AG04449 (cell line): ENCODE data around the gene TEF.

ENCODE experiments used
- CTCF ChIA-PET: fragments of 350-600 bp; formaldehyde crosslinking; extraction: SDS; loops from one replicate; lab custom pipeline; 2021; ENCODE audit warnings: antibody characterized with exemption; lab: Yijun Ruan, JAX
- POLR2A ChIA-PET: fragments of 400-600, 350-600 bp; formaldehyde crosslinking; extraction: SDS; loops from one replicate; lab custom pipeline; 2020; ENCODE audit warnings: antibody characterized with exemption, inconsistent platforms; lab: Yijun Ruan, JAX
- DNase-seq: peaks from one replicate; pipeline ENCODE4 v3.0.0-alpha.2; 2010; ENCODE audit warnings: low read depth, low spot score
- H3K4me3 ChIP-seq: 2 replicates; pipeline ENCODE4 v1.5.1; 2011; ENCODE audit warnings: low read depth, mild to moderate bottlenecking, control low read depth, low read length
- TF ChIP-seq, protein P1 (sequence below): IDR thresholded peaks from one replicate; pipeline ENCODE4 v1.5.1; 2011; ENCODE audit warnings: mild to moderate bottlenecking, moderate library complexity, low read length, control low read depth, inconsistent platforms; ENCODE audit not compliant: insufficient read depth; ENCODE audit errors: missing control alignments

TEF gene

GRCh38 chr22:41364233-41364632, 17.5 kb upstream of the TEF start:
- TF ChIP-seq, protein P1, sequence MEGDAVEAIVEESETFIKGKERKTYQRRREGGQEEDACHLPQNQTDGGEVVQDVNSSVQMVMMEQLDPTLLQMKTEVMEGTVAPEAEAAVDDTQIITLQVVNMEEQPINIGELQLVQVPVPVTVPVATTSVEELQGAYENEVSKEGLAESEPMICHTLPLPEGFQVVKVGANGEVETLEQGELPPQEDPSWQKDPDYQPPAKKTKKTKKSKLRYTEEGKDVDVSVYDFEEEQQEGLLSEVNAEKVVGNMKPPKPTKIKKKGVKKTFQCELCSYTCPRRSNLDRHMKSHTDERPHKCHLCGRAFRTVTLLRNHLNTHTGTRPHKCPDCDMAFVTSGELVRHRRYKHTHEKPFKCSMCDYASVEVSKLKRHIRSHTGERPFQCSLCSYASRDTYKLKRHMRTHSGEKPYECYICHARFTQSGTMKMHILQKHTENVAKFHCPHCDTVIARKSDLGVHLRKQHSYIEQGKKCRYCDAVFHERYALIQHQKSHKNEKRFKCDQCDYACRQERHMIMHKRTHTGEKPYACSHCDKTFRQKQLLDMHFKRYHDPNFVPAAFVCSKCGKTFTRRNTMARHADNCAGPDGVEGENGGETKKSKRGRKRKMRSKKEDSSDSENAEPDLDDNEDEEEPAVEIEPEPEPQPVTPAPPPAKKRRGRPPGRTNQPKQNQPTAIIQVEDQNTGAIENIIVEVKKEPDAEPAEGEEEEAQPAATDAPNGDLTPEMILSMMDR: no peak
- ChIA-PET CTCF (no interaction called here), POLR2A (interaction anchor here (1.6 kb wide), 1 partner anchor 16 kb away, joined by 5 read pairs; no protein-coding TSS in a partner anchor)
- DNase-seq: no peak
- H3K4me3 ChIP-seq: no peak overlapping the region

DNA sequence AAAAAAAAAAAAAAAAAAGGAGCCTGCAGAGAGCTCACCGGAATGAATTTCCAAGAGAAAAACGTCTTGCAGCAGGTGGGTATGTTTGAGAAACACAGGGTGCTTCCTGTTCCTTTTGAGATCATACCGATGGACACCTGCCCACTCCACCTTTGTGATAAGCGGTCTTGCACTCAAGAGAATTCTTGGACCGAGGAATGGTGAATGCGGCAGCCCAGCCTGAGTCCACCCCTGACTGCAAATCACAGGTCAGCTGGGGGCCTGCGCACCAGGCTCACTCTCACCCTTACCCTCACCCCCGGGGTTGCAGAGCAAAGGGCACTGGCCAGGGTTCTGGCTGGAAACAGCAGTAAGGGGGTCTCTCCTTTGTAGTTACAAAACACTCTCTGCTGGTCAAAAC, 16.8 kb upstream of the TEF start:
- no peak for DNase-seq
- TF ChIP-seq, protein P1: no peak
- H3K4me3 ChIP-seq: no peak overlapping the region
- ChIA-PET POLR2A (interaction anchor here (1.6 kb wide), 1 partner anchor 16 kb away, joined by 5 read pairs; no protein-coding TSS in a partner anchor), CTCF (interaction anchor here (1.1 to 1.8 kb wide), 2 partner anchors 39 to 442 kb away, joined by 4 read pairs; no protein-coding TSS in a partner anchor)

- H3K4me3 ChIP-seq: no peak overlapping the region
- no peak for DNase-seq
- TF ChIP-seq, protein P1: no peak
- ChIA-PET CTCF (interaction anchor here (1.1 to 1.8 kb wide), 2 partner anchors 38 to 443 kb away, joined by 4 read pairs; no protein-coding TSS in a partner anchor), POLR2A (interaction anchor here (3.2 kb wide), 1 partner anchor 16 kb away, joined by 16 read pairs; the partner anchor contains the start of gene TEF)
Observed at GRCh38 chr22:41365425-41365824, 16.3 kb upstream of the TEF start.

- no peak for DNase-seq
- TF ChIP-seq, protein P1: no peak
- ChIA-PET POLR2A (interaction anchor here (3.2 kb wide), 1 partner anchor 14 kb away, joined by 16 read pairs; the partner anchor contains the start of gene TEF), CTCF (interaction anchor here (0.7 to 2.7 kb wide), 6 partner anchors 9 to 152 kb away, joined by 3 to 12 read pairs (median 4); no protein-coding TSS in a partner anchor)
- peak overlapping the region; percentile 18; the same call in 1 of the 2 replicates for H3K4me3 ChIP-seq
Observed at GRCh38 chr22:41366323-41367029, 15.3 kb upstream of the TEF start.

- ChIA-PET POLR2A (interaction anchor here (0.6 to 3.2 kb wide), 2 partner anchors 14 to 69 kb away, joined by 5 to 16 read pairs; partner anchors contain the start of gene TEF), CTCF (interaction anchor here (0.7 to 2.7 kb wide), 5 partner anchors 10 to 151 kb away, joined by 3 to 12 read pairs (median 5); no protein-coding TSS in a partner anchor)
- DNase-seq: peak; percentile 56
- H3K4me3 ChIP-seq: peak overlapping the region; percentile 41
- TF ChIP-seq, protein P1: peak; percentile 48
Observed at GRCh38 chr22:41367039-41367679, 14.6 kb upstream of the TEF start.
